ENCODE results near the gene C17orf75. TPM values are rescaled to one million over a fixed set of nuclear protein-coding genes. Genes with fewer than 3 reads are reported as not detected.

C17orf75 gene
- 24.1 and 32.6 TPM in 2 replicates for total RNA-seq (2013; cell fraction: nucleolus; rRNA removed)
- total RNA-seq (2014; rRNA removed) (28.2 and 37.8 TPM in 2 replicates), total RNA-seq (2014; rRNA removed; fragmentation: Illumina TruSeq; extraction: Trizol) (24.4 and 25.1 TPM in 2 replicates), total RNA-seq (2021) (21.8 and 30.5 TPM in 2 replicates), polyA plus RNA-seq (2011; rRNA removed) (26.4 and 41.1 TPM in 2 replicates), polyA plus RNA-seq (2014; fragmentation: Illumina TruSeq; extraction: Trizol) (17.7 and 21.7 TPM in 2 replicates), polyA plus RNA-seq (2014; fragmentation: Nextera tagmentation; extraction: Ambion mirVana) (10 to 100 TPM; 52.5 to 53.0 TPM), polyA plus RNA-seq (2014; rRNA removed) (16.9 and 22.2 TPM in 2 replicates), polyA plus RNA-seq (2016; fragmentation: Nextera tagmentation; extraction: Ambion mirVana) (10 to 100 TPM; 28.5 to 31.4 TPM), polyA minus RNA-seq (2011; rRNA and poly(A)+ RNA removed) (8.9 and 14.6 TPM in 2 replicates), Bru-seq, nascent RNA (percentile 63 among the genes with signal in this experiment), BruChase-seq, experiment 1, labeled RNA remaining after a 6-hour chase (percentile 70 among the genes with signal in this experiment), BruChase-seq, experiment 2, labeled RNA remaining after a 2-hour chase (percentile 68 among the genes with signal in this experiment)
- 7.5 TPM for polyA plus RNA-seq (2011; ENCODE audit: low read depth)
- polyA plus RNA-seq (2011; cell fraction: cytosol; rRNA removed) = 11.6 and 14.4 TPM in 2 replicates
- polyA plus RNA-seq (2011; cell fraction: nucleus; rRNA removed) = 19.6 and 20.2 TPM in 2 replicates
- polyA plus RNA-seq (2012) = 17.7 and 24.8 TPM in 2 replicates
- polyA minus RNA-seq (2011; cell fraction: cytosol; rRNA and poly(A)+ RNA removed) = 4.2 and 9.1 TPM in 2 replicates
- 6.3 and 8.1 TPM in 2 replicates for polyA minus RNA-seq (2011; cell fraction: nucleus; rRNA and poly(A)+ RNA removed)
- long read RNA-seq, experiment 1, transcript C17orf75-202 (10 exons, 1,642 nt) = major isoform, 16 of 18 reads
- long read RNA-seq, experiment 1, partial matches to known transcripts = 0 of 18 reads
- long read RNA-seq, experiment 1, other reads (novel, unspliced or antisense) = 2 of 18 reads
- long read RNA-seq, experiment 2, transcript C17orf75-202 (10 exons, 1,642 nt) = major isoform, 148 of 206 reads
- long read RNA-seq, experiment 2, partial matches to known transcripts = 5 of 206 reads
- long read RNA-seq, experiment 2, other reads (novel, unspliced or antisense) = 52 of 206 reads

- FAIRE-seq (peak; percentile 31), ATAC-seq (peak; percentile 93), DNase-seq (ENCODE audit: low read depth, low spot score) (peak; percentile 42)
- Histone ChIP-seq H3K9ac (ENCODE audit: control insufficient read depth, insufficient read depth, low read length) (peak within 1 kb of the TSS; percentile 84), H3K27me3 (replicated peaks in 1 of 2; ENCODE audit: control insufficient read depth in 2 of 2, insufficient read depth in 2 of 2, low read length in 1 of 2) (no peaks in the 10 kb centered on the region), H3K4me1 (ENCODE audit: control insufficient read depth, insufficient read depth, low read length) (no peaks in the 10 kb centered on the region; the same call in 1 of the 2 replicates), H3K4me2 (ENCODE audit: control insufficient read depth, insufficient read depth) (peak within 1 kb of the TSS; percentile 92), H3K9me3 (replicated peaks; ENCODE audit: control insufficient read depth, insufficient read depth, low read length) (no peaks in the 10 kb centered on the region), H3K27ac (ENCODE audit: control insufficient read depth, insufficient read depth) (peak within 1 kb of the TSS; percentile 78), H2AFZ (ENCODE audit: control insufficient read depth, low read depth, low read length) (peak within 1 kb of the TSS; percentile 99), H3K4me3 (peak within 1 kb of the TSS; percentile 95), H3K36me3 (ENCODE audit: control insufficient read depth in 2 of 2, insufficient read depth in 2 of 2, low read length in 1 of 2) (no peaks in the 10 kb centered on the region), H3K79me2 (ENCODE audit: control insufficient read depth, insufficient read depth, low read length) (peaks cover 7% of the 10 kb centered on the region), H4K20me1 (ENCODE audit: control insufficient read depth, insufficient read depth) (no peaks in the 10 kb centered on the region)
- ChIA-PET SMC1A (ENCODE audit: uncharacterized antibody, unreplicated experiment) (interaction anchor here (1.0 to 2.8 kb wide), 2 partner anchors 12 to 88 kb away, joined by 3 to 21 read pairs; no protein-coding TSS in a partner anchor), POLR2A (interaction anchor here (0.6 to 1.1 kb wide), 2 partner anchors 9 to 14 kb away, joined by 3 to 4 read pairs; no protein-coding TSS in a partner anchor), RAD21 (ENCODE audit: unreplicated experiment) (interaction anchor here (1.7 kb wide), 1 partner anchor 102 kb away, joined by 5 read pairs; the partner anchor contains the start of gene PSMD11), CTCF (interaction anchor here (0.7 to 1.8 kb wide), 4 partner anchors 10 to 102 kb away, joined by 3 to 8 read pairs (median 4); partner anchors contain the start of gene PSMD11)
- BruUV-seq (replicated peaks) = no TSS peak
- intact Hi-C loops (cut with micrococcal nuclease; ENCODE audit: unreplicated experiment) = no loop called here
- WGBS (ENCODE audit: insufficient coverage, insufficient replicate concordance, low lambda C conversion rate, missing lambda C conversion rate) = 19% methylated on average over 32 of the region's 47 CpGs
- in situ Hi-C loops (cut with MboI) = no loop called here
- TF ChIP-seq PRDM15 (CRISPR knock-in tag; IDR thresholded peaks at IDR 0.05) (no peak), YY1 (IDR thresholded peaks at IDR 0.05; ENCODE audit: low read depth, low read length) (peak; percentile 93), SUZ12 (IDR thresholded peaks at IDR 0.05; ENCODE audit: unreplicated experiment) (no peak), NKRF (conservative IDR thresholded peaks at IDR 0.05) (peak; percentile 70), ZBTB40 (IDR thresholded peaks at IDR 0.05; ENCODE audit: borderline replicate concordance) (peak; percentile 97), MTA2 (IDR thresholded peaks at IDR 0.05; ENCODE audit: low read depth) (no peak)
These were observed at the start of gene C17orf75 for GRCh38 chr17:32341857-32342602. Gene C17orf75, minus strand, starts transcription at chr17:32342173. Its CDS starts 34 bp downstream, at chr17:32342139.
